Skin of body (tissue), 2 donors: ENCODE data around the gene CANX. TPM values are rescaled to one million over a fixed set of nuclear protein-coding genes. Genes with fewer than 3 reads are reported as not detected.

ENCODE experiments used
- DNase-seq: peaks from one replicate; lab custom pipeline; 2025; lab: John Stamatoyannopoulos, UW
- total RNA-seq: library from RNA; depleted of rRNA; stranded (reverse); fragments of >200 nt; gene quantifications from one replicate; pipeline ENCODE4 v1.2.3, GENCODE V29; 2014

The CANX gene
- total RNA-seq, 1 donor from 2014 or later, result 263 TPM

GRCh38 chr5:179749857-179750508 is 51.2 kb downstream of the CANX start:
- DNase-seq, result no peak

- no peak for DNase-seq
Measured at GRCh38 chr5:179753971-179754370, 55.2 kb downstream of the CANX start.

GRCh38 chr5:179755022-179755421 is 56.3 kb downstream of the CANX start:
- no peak for DNase-seq

- DNase-seq, result no peak
Measured at GRCh38 chr5:179758955-179759354, 60.2 kb downstream of the CANX start.

DNA sequence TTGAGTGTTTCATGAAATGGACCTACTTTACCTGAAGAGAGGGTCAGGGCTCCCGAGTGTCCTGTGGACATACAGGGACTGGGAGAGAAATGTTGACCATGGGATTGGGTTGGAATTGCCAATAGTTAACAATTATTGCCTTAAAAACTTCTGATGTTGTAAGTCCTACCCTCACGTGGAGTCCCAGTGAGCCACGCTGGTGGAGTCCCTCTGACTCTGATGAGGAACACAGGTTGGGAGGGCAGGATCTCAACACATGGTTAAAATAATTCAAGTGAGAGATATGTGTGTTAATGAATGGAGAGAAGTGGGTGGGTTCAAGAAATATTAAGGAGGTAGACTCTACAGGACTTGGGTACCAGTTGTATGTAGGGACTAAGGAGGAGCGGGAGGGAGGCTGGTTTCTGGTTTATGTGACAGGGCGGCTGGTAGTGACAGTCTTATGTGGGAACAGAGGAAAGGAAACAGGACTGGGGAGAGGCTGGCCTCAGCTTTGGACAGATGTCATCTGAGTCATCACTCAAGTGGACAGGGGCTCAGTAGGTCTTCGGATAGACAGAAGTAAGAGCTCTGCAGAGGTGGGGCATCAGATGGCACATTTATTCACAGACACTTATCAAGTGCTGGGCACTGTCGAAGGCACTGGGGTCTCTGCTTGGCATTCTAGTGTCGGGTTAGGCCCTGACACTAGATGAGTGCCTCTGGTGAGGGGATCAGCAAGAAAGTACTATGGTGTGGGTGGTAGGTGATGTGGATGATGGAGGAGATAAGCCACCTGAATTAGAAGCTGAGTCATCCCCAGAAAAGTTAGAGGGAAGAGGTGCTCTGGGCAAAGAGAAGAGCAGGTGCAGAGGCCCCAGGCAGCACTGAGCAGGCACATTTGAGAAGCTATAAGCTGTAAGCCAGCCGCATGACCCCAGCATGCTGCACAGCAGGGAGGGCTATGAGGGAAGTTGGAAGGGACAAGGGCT is 61.1 kb downstream of the CANX start:
- no peak for DNase-seq

DNA sequence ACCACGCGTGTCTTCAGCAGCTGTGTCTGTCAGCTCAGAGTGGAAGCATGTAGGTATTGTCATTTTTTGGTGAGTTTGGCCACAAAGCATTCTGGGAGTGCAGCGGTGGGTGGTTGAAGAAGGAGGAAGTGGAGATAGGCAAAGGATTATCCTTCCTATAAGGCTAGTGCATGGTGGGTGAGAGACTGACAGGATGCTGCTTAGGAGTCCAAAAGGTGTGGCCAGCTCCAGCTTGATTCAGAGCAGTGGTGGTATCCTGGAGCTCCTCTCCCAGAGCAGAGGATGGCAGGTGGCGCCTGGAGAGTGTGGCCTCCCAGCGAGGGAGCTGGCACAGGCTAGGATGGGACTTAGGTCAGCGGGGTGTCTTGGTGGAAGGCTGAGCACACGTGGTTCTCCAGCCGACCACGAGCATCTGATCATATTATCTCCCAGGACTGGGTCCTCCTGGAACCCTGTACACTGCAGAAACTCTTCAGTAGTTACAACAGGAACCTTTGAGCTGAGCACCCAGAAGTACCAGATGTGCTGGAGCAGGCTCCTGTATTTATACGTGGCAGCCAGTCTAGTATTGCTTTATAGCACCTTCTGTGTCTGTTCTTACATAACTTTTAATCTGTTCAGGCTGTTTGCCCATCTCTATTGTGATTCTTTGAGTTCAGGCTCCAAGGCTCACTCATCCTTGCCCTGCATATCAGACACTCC is 63.5 kb downstream of the CANX start:
- no peak for DNase-seq

GRCh38 chr5:179762781-179763176 is 64.0 kb downstream of the CANX start:
- DNase-seq, result no peak

DNA sequence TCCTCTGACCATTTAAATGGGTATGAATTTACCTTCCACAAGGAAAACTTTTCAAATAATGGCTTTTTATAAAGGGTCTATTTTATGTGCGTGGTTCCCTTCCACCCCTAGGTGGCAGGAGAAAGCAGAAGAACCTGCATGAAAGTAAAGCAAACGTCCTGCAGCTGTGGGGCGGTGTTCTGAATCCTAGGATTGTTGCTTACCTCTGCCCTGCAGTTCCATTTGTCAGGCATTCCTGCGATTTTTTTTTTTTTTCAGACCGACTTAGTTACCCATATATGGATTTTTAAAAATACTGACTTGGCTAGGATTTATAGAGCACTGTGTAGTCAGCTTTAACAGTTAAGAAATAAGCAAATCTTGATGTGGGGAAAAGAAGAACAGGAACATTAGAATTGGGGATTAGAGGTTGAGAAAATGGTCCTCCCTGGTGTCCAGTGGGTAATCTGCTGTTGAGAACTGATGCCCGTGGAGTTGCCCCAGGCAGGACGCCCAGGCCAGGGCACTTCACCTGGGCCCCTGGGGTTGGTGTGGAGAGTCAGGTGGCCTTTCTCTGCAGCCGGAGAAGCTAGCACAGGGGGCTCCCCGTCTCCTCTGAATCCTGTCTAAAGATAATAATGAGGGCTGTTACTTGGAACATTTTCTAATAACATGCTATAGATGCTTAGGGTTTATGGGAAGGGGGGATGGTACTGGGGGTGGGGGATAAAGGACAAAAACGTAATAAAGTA is 64.6 kb downstream of the CANX start:
- DNase-seq, result peak; percentile 35

- no peak for DNase-seq
Measured at GRCh38 chr5:179764056-179764455, 65.3 kb downstream of the CANX start.

GRCh38 chr5:179765400-179765799 is 66.6 kb downstream of the CANX start:
- no peak for DNase-seq

DNA sequence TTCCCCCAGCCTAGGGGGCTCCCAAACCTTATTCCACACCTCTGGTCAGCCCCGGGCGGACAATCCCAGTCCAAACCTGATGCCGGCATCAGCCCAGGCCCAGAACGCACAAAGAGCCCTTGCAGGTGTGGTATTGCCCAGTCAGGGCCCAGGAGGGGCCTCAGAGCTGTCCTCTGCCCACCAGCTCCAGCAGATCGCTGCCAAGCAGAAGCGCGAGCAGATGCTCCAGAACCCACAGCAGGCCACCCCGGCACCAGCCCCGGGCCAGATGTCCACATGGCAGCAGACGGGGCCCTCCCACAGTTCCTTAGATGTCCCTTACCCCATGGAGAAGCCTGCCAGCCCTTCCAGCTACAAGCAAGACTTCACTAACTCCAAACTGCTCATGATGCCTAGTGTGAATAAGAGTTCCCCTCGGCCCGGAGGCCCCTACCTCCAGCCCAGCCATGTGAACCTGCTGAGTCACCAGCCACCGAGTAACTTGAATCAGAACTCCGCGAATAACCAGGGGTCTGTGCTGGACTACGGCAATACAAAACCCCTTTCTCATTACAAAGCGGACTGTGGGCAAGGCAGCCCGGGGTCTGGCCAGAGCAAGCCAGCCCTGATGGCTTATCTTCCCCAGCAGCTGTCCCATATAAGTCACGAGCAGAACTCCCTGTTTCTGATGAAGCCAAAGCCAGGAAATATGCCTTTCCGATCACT is 67.4 kb downstream of the CANX start:
- no peak for DNase-seq

- no peak for DNase-seq
Measured at GRCh38 chr5:179766726-179767455, 68.1 kb downstream of the CANX start.

GRCh38 chr5:179767496-179768100 is 68.8 kb downstream of the CANX start:
- no peak for DNase-seq

DNA sequence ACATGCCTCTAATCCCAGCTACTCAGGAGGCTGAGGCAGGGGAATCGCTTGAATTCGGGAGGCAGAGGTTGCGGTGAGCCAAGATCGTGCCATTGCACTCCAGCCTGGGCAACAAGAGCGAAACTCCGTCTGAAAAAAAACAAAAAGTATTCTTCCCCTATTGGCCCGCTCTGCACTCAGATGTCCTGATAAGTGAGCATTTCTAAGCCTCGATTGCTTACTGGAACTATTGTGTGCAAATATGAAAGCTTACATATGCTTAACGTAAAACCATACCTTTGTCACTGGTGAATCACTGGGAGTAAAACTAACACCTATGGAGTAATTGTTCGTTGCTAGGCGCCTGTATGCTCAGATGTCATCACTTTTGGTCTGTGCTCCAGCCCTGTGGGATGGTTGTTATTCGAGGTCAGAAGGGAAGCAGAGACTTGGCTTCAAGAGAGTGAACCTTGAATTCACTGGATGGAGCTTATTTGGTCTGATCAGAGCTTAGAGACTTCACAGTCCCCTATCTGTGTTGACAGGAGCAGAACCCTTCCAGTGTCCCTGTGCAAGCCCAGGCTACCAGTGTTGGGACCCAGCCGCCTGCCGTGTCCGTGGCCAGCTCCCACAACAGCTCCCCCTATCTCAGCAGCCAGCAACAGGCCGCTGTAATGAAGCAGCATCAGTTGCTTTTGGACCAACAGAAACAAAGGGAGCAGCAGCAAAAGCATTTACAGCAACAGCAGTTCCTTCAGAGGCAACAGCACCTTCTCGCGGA is 69.7 kb downstream of the CANX start:
- no peak for DNase-seq

GRCh38 chr5:179769271-179769670 is 70.5 kb downstream of the CANX start:
- DNase-seq, result no peak

- DNase-seq, result no peak
Measured at GRCh38 chr5:179769796-179770195, 71.0 kb downstream of the CANX start.

DNA sequence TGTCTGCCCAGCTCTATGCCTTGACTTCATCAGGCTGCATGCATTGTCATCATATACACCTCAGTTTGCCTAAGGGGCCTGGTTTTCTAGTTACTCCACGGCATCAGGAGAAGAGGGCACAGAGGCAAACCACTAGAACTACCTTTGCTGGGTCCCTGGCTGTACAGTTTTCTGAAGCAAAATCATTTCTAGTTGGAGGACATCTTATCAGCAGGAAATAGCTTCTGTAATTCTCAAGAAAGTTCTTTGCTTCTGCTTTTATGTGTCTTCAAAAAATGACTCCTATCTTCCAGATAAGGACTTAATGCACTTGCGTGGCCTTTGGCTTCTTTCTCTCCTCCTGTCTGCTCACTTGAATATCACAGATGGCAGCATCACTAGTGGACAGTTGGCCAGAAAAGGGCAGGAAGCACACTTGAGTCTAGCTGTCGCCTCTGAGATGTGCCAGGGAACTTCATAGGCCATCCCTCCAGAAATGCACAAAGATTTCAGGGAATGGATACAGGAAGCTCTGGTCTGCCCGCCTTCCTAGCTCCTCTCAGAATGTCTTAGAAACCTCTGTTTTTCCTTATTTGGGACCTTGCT is 72.6 kb downstream of the CANX start:
- DNase-seq, result no peak

- no peak for DNase-seq
Measured at GRCh38 chr5:179772351-179772750, 73.6 kb downstream of the CANX start.

- DNase-seq, result no peak
Measured at GRCh38 chr5:179773686-179774040, 74.9 kb downstream of the CANX start.
